Fibroblast of mammary gland (primary cell): ENCODE measurements around the gene HSFX4.
"Not testable (repeated sequence)": the region's sequence is repeated elsewhere in the genome, so short reads cannot be mapped to it uniquely, and the experiment has no call there.

Experiments used
- DNase-seq: peaks from one replicate; pipeline ENCODE4 v3.0.0-alpha.2; 2010; ENCODE audit warnings: low read depth
- H3K4me3 ChIP-seq: 2 replicates; pipeline ENCODE4 v1.5.1; 2011; ENCODE audit warnings: low read depth, mild to moderate bottlenecking, low read length, moderate library complexity; ENCODE audit not compliant: control insufficient read depth
- TF ChIP-seq, protein P1 (sequence below): conservative IDR thresholded peaks from 2 replicates; pipeline ENCODE4 v1.5.1; 2011; ENCODE audit warnings: low read depth, low read length, inconsistent platforms; ENCODE audit not compliant: control insufficient read depth, insufficient read depth

Gene HSFX4

DNA sequence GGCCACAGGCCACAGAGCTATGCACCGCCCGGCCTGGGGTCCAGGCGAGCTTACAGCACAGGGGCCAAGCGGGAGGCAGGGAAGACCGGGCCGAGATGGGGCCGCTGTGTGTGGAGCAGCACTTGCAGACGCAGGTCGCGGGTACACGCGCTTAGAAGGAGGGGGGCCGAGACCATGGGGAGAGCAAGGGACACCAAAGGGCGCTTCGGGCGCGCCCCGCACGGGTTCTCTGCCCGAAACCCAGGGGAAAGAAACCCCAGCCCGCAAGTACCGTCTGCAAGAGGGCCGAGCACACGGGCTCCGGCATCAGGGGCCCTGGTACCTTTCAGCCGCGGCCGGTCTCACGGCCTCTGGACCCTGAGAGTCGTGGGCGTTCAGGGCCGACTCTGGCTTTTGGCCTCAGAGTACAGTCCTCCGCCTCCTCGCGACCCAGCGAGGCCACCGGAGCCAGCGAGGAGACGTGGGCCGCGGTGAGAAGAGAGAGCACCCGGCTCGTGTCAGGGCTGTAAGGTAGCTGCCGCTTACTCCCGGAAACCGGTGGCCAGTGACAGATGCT, 8.6 kb downstream of the HSFX4 start:
- DNase-seq = no peak
- H3K4me3 ChIP-seq = peak overlapping the region; percentile 72
- TF ChIP-seq, protein P1, sequence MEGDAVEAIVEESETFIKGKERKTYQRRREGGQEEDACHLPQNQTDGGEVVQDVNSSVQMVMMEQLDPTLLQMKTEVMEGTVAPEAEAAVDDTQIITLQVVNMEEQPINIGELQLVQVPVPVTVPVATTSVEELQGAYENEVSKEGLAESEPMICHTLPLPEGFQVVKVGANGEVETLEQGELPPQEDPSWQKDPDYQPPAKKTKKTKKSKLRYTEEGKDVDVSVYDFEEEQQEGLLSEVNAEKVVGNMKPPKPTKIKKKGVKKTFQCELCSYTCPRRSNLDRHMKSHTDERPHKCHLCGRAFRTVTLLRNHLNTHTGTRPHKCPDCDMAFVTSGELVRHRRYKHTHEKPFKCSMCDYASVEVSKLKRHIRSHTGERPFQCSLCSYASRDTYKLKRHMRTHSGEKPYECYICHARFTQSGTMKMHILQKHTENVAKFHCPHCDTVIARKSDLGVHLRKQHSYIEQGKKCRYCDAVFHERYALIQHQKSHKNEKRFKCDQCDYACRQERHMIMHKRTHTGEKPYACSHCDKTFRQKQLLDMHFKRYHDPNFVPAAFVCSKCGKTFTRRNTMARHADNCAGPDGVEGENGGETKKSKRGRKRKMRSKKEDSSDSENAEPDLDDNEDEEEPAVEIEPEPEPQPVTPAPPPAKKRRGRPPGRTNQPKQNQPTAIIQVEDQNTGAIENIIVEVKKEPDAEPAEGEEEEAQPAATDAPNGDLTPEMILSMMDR = no peak

DNA sequence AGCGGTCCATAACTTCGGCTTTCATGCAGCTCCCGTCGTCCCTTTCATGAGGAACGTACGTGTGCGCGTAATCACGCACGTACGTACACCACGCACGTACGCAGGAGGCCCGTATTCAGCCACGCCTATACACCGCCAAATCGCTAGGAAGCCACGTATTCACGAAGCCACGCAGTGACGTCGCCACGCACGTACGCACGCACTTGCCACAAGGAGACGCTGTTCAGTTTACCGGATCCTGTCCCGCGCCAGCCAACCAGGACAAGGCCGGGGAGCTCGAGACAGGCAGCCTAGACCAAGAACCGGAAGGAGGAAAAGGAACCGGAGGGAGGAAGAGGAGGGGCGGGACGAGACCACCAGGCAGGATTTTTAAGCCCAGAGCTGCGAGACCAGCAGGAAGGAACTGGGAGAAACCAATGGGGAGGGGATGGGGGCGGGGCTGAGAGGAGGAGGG, 9.1 kb downstream of the HSFX4 start, which contains the start of gene EOLA2:
TSS of gene EOLA2 (minus strand) at position 65 of the 454 bp plus-strand sequence. CDS start 4,617 bp downstream, outside the sequence.
- peak within 1 kb of the TSS; percentile 72 for H3K4me3 ChIP-seq
- DNase-seq = peak; percentile 98
- TF ChIP-seq, protein P1 = peak; percentile 45

DNA sequence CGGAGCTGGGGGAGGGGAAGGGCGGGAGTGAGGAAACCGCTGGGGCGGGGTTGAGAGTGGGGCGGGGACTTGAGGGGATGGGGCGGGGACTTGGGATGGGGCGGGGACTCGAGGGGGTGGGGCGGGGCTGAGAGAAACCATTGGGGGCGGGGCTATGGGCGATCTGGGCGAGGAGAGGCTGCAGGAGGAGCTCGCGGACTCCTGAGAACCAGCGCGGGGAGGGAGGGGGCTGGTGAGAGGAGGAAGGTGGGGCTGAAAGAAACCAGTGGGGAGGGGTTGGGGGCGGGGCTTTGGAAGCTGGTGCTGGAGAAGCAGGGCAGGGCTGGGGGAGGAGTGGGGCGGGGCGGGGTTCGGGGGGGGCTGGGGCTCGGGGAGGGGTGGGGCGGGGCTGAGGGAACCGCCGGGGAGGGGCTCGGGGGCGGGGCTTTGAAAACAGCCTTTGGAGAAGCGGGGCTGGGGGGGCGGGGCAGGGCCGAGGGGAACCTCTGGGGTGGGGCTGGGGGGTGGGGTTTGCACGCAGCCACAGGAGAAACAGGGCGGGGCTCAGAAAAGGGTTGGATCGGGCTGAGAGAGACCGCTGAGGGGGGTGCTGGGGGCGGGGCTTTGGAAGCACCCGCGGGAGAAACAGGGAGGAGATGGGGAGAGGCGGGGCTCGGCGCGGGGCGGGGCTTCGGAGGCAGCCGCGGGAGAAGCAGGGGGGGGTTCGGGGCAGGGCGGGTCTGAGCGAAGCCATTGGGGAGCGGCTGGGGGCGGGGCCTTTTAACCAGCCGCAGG, 9.7 kb downstream of the HSFX4 start:
- TF ChIP-seq, protein P1 = no peak
- peak; percentile 87 for DNase-seq
- peak overlapping the region; percentile 72 for H3K4me3 ChIP-seq

DNA sequence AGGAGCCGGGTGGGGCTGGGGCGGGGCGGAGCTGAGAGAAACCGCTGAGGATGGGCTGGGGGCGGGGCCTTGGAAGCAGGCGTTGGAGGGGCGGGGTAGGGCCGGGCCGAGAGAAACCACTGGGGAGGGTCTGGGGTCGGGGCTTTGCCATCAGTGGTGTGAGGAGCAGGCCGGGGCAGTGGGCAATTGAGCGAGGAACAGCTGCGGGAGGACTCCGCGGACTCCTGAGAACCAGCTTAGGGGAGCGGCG, 10.2 kb downstream of the HSFX4 start:
- TF ChIP-seq, protein P1 = no peak
- no peak for DNase-seq
- H3K4me3 ChIP-seq = peak overlapping the region; percentile 54

DNA sequence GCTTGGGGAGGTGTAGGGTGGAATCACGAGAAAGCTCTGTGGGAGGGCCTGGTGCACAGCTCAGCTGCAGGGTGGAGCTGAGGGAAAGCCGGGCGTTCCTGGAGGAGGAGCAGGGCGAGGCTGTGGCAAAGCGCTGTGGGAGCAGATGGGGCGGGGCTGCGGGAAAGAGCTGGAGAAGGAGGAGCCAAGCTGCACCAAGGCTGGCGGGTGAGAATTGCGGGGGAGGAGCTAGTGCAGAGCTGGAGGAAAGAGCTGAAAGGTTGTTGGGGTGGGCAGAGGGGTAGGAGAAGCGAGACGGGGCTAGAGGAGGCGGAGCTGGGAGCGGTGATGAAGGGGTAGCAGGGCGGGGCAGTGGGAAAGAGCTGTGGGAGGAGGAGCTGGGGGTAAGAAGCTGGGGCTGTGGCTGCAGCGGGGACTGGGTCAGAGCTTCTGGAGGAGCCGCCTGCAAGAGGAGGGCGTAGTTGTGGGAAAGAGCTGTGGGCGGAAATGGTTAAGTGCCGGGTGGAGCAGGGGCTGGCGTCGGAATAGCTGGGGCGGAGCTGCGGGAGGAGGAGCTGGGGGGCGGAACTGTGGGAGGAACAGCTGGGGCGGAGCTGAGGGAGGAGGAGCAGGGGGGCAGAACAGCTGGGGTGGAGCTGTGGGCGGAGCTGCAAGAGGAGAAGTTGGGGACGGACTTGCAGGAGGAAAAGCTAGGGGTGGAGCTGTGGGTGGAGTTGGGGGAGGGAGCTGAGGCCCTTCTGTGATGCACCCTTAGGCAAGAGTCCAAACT, 10.7 kb downstream of the HSFX4 start:
- peak overlapping the region; percentile 54 for H3K4me3 ChIP-seq
- peak; percentile 97 for DNase-seq
- TF ChIP-seq, protein P1 = no peak

DNA sequence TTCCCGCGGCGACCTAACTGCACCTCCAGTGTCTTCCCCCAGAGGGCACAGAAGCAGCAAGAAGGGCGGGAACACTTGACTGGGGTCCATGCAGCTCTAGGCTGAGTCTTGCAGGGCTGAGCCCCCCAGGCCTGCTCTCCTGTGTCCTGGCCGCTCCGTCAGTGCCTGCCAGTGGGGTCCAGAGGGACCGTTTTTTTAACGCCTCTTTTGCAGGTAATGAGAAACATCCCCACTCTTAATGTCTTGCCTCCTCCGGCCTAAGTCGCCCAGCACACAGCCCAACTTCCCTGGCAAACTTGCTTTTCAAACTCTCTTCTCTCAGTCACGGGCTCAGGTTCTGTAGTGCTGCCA, 11.3 kb downstream of the HSFX4 start:
- TF ChIP-seq, protein P1 = peak; percentile 52
- peak overlapping the region; percentile 12 for H3K4me3 ChIP-seq
- DNase-seq = not testable (repeated sequence)

DNA sequence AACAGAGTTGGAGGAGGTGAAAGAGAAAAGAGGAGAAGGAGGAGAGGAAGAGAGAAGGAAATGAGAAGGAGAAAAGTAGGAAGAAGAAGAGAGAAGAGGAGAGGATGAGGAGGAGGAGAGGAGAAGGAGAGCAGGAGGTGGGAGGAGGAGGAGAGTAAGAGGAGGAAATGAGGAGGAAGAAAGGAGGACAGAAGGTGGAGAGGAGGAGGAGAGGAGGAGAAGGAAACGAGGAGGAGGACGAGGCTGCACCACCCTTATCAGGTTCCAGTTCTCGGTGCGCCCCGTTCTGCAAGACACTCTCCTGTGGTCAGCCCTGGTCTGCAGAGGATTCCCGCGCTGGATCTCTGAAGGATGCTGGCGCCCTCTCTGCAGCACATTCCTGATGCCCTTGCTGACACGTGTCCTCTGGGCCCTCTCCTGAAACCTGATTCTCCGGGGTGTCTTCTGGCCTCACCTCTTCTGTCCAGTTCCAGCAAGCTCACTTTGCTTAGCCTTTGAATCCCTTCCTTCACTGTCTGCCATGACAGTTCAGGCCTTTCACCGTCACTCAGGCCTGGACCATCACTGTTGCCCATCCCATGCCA, 15.8 kb downstream of the HSFX4 start:
- not testable (repeated sequence) for DNase-seq, H3K4me3 ChIP-seq

DNA sequence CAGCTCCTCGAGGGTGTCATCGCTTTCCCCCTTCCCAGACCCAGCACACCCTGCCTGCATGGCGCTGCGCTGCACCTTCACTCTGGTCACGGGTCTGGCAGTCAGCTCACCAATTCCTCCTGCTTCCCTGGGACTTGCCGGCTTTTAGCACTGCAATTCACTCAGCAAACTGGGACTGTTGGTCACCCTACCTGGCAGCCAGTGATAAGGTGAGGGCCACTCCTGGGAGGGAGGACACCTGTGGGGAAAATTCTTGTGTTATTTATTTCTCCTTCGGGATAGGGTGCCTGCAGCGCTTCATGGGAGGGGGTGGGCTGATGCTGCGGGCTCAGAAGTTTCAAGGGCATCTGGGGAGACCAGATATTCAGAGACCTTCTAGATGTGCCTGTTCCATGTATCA, 16.4 kb downstream of the HSFX4 start:
- H3K4me3 ChIP-seq = not testable (repeated sequence)

DNA sequence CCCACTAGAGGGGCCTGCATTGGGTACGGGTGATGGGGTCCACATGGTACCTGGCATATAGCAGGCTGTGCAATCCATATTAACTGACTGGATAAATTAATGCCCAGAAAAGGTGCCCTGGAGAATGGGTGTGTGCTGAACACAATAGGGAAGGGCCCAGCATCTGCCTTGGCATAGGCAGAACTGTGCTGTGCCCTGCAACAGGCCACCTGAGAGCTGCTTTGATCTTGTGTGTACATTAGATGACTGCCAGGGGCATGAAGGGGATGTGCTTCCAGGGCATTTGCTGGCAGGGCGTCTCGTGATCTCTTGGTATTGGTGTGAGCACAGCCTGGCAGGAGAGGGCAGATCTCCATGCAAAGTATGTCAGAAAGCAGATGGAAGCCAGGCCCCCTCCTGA, 17.6 kb downstream of the HSFX4 start:
- not testable (repeated sequence) for H3K4me3 ChIP-seq, DNase-seq

More for the DNA sequence above, 16.4 kb downstream of the HSFX4 start:
- not testable (repeated sequence) for DNase-seq
